Peyer's patch (tissue), 4 donors: ENCODE data around the gene OS9.
"Not testable (repeated sequence)": the region's sequence is repeated elsewhere in the genome, so short reads cannot be mapped to it uniquely, and the experiment has no call there.

Experiments used
- POLR2A ChIP-seq, 2 donors: fragments of 450-650 bp; IDR thresholded peaks; one replicate each; pipeline ENCODE4 v1.5.1; 2017; ENCODE audit warnings: antibody characterized with exemption in 2 of 2, mild to moderate bottlenecking in 2 of 2, moderate library complexity in 2 of 2
- TF ChIP-seq, protein P1 (sequence below), 6 experiments: fragments of 450-650 bp in 4 of 6; fragments of 200-600 bp in 2 of 6; sonication (generic) in 1 of 6; IDR thresholded peaks; one replicate each; pipeline ENCODE4 v1.5.1; 2017 to 2019; ENCODE audit warnings: antibody characterized with exemption in 6 of 6, mild to moderate bottlenecking in 3 of 6, moderate library complexity in 1 of 6

DNA sequence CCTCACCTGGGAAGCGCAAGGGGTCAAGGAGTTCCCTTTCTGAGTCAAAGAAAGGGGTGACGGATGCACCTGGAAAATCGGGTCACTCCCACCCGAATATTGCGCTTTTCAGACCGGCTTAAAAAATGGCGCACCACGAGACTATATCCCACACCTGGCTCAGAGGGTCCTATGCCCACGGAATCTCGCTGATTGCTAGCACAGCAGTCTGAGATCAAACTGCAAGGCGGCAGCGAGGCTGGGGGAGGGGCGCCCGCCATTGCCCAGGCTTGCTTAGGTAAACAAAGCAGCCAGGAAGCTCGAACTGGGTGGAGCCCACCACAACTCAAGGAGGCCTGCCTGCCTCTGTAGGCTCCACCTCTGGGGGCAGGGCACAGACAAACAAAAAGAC, 47.3 kb upstream of the OS9 start:
- TF ChIP-seq, protein P1, sequence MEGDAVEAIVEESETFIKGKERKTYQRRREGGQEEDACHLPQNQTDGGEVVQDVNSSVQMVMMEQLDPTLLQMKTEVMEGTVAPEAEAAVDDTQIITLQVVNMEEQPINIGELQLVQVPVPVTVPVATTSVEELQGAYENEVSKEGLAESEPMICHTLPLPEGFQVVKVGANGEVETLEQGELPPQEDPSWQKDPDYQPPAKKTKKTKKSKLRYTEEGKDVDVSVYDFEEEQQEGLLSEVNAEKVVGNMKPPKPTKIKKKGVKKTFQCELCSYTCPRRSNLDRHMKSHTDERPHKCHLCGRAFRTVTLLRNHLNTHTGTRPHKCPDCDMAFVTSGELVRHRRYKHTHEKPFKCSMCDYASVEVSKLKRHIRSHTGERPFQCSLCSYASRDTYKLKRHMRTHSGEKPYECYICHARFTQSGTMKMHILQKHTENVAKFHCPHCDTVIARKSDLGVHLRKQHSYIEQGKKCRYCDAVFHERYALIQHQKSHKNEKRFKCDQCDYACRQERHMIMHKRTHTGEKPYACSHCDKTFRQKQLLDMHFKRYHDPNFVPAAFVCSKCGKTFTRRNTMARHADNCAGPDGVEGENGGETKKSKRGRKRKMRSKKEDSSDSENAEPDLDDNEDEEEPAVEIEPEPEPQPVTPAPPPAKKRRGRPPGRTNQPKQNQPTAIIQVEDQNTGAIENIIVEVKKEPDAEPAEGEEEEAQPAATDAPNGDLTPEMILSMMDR (IDR thresholded peaks at IDR 0.05): not testable (repeated sequence)
- not testable (repeated sequence) for TF ChIP-seq POLR2A (IDR thresholded peaks at IDR 0.05)
